ENCODE results near the gene TCERG1. TPM values are rescaled to one million over a fixed set of nuclear protein-coding genes. Genes with fewer than 3 reads are reported as not detected.

The TCERG1 gene
- total and polyA plus RNA-seq, 3 donors from 2014 or later = 43.0 to 134 (median 122) TPM

GRCh38 chr5:146428658-146429057, 18.5 kb upstream of the TCERG1 start:
- Histone ChIP-seq H3K27ac (no peak overlapping the region), H3K4me3 (no peak overlapping the region), H3K27me3 (no peaks in the 10 kb centered on the region), H3K9me3 (no peaks in the 10 kb centered on the region), H3K36me3 (ENCODE audit: low read depth, missing control alignments) (no peaks in the 10 kb centered on the region), H3K4me1 (no peaks in the 10 kb centered on the region)
- TF ChIP-seq CTCF (IDR thresholded peaks at IDR 0.05) (no peak), POLR2A (IDR thresholded peaks at IDR 0.05) (no peak)
- DNase-seq = no peak
- WGBS, 2 donors = 28 to 29% methylated on average over 8 of the region's 8 CpGs
- intact Hi-C loops (cut with DNase I; ENCODE audit: low total_unique reads) = loop anchor here (10.0 kb wide), 1 partner anchor 134 kb away; no protein-coding TSS in a partner anchor

- 70 to 74% methylated on average over 1 of the region's 1 CpG for WGBS, 2 donors
- no peaks in the 10 kb centered on the region for H3K27me3 ChIP-seq
- no peaks in the 10 kb centered on the region for H3K9me3 ChIP-seq
- intact Hi-C loops (cut with DNase I; ENCODE audit: low total_unique reads) = no loop called here
- no peak overlapping the region for H3K27ac ChIP-seq
- DNase-seq = no peak
- TF ChIP-seq CTCF (IDR thresholded peaks at IDR 0.05) (no peak), POLR2A (IDR thresholded peaks at IDR 0.05) (no peak)
- H3K4me3 ChIP-seq = no peak overlapping the region
- no peaks in the 10 kb centered on the region for H3K4me1 ChIP-seq
- H3K36me3 ChIP-seq (ENCODE audit: low read depth, missing control alignments) = no peaks in the 10 kb centered on the region
Measured at GRCh38 chr5:146440353-146440752, 6.8 kb upstream of the TCERG1 start.

GRCh38 chr5:146440870-146441495, 6.2 kb upstream of the TCERG1 start:
- intact Hi-C loops (cut with DNase I; ENCODE audit: low total_unique reads) = no loop called here
- no peak for DNase-seq
- Histone ChIP-seq H3K4me3 (no peak overlapping the region), H3K27me3 (no peaks in the 10 kb centered on the region), H3K4me1 (no peaks in the 10 kb centered on the region), H3K27ac (no peak overlapping the region), H3K9me3 (no peaks in the 10 kb centered on the region), H3K36me3 (ENCODE audit: low read depth, missing control alignments) (no peaks in the 10 kb centered on the region)
- no peak for TF ChIP-seq POLR2A (IDR thresholded peaks at IDR 0.05)
- TF ChIP-seq CTCF (IDR thresholded peaks at IDR 0.05) = no peak
- WGBS, 2 donors = 91 to 94% methylated on average over 5 of the region's 5 CpGs

GRCh38 chr5:146441896-146442295, 5.2 kb upstream of the TCERG1 start:
- Histone ChIP-seq H3K4me3 (no peak overlapping the region), H3K27ac (no peak overlapping the region), H3K36me3 (ENCODE audit: low read depth, missing control alignments) (no peaks in the 10 kb centered on the region), H3K9me3 (no peaks in the 10 kb centered on the region), H3K4me1 (no peaks in the 10 kb centered on the region), H3K27me3 (no peaks in the 10 kb centered on the region)
- 92 to 93% methylated on average over 2 of the region's 2 CpGs for WGBS, 2 donors
- DNase-seq = no peak
- intact Hi-C loops (cut with DNase I; ENCODE audit: low total_unique reads) = no loop called here
- TF ChIP-seq CTCF (IDR thresholded peaks at IDR 0.05) = no peak
- TF ChIP-seq POLR2A (IDR thresholded peaks at IDR 0.05) = no peak
